H1 (cell line): ENCODE measurements around the gene CTAGE1. TPM values are rescaled to one million over a fixed set of nuclear protein-coding genes. Genes with fewer than 3 reads are reported as not detected.

Source experiments
- CTCF ChIA-PET: fragments of 300-600 bp; sonication (Branson Sonifier 250); formaldehyde crosslinking; loops from one replicate; lab custom pipeline; 2021; ENCODE audit not compliant: partially characterized antibody; lab: Charles Lee
- POLR2A ChIA-PET: fragments of 300-600 bp; sonication (Branson Sonifier 250); formaldehyde crosslinking; loops from one replicate; lab custom pipeline; 2021; ENCODE audit warnings: inconsistent platforms; ENCODE audit not compliant: partially characterized antibody; lab: Charles Lee
- DNase-seq, 2 experiments: peaks; one replicate each; pipeline versions ENCODE4 v3.0.0 to v3.0.0-alpha.2; 2010 to 2022; ENCODE audit warnings: low spot score in 2 of 2, low read depth in 1 of 2, mixed read lengths in 1 of 2
- FAIRE-seq: peaks from 2 replicates; lab custom pipeline; 2011; peaks lifted over from hg19 to GRCh38; lab: Jason Lieb, UNC
- H2AFZ ChIP-seq: 2 replicates; pipeline ENCODE4 v1.8.1; 2012; ENCODE audit warnings: low read length, inconsistent platforms
- H2AK5ac ChIP-seq: 2 replicates; pipeline ENCODE4 v1.6.1; 2013; ENCODE audit warnings: low read depth, low read length
- H2BK120ac ChIP-seq: replicated peaks from 2 replicates; pipeline ENCODE3; 2013; ENCODE audit warnings: low read depth, low read length, inconsistent platforms
- H2BK12ac ChIP-seq: 2 replicates; pipeline ENCODE4 v1.6.1; 2013; ENCODE audit warnings: low read depth, low read length
- H2BK15ac ChIP-seq: 2 replicates; pipeline ENCODE4 v1.6.1; 2013; ENCODE audit warnings: low read length
- H2BK20ac ChIP-seq: 2 replicates; pipeline ENCODE4 v1.6.1; 2013; ENCODE audit warnings: low read length
- H2BK5ac ChIP-seq: 2 replicates; pipeline ENCODE4 v1.6.1; 2013; ENCODE audit warnings: low read depth, low read length
- H3K14ac ChIP-seq: 2 replicates; pipeline ENCODE4 v1.6.1; 2013; ENCODE audit warnings: inconsistent platforms; ENCODE audit not compliant: insufficient read length
- H3K18ac ChIP-seq: 2 replicates; pipeline ENCODE4 v1.6.1; 2013; ENCODE audit warnings: low read length; ENCODE audit errors: extremely low read depth
- H3K23ac ChIP-seq: 2 replicates; pipeline ENCODE4 v1.6.1; 2013; ENCODE audit warnings: inconsistent platforms; ENCODE audit not compliant: insufficient read length
- H3K23me2 ChIP-seq: 2 replicates; pipeline ENCODE4 v1.6.1; 2013; ENCODE audit warnings: low read depth, low read length
- H3K27ac ChIP-seq: 2 replicates; pipeline ENCODE4 v1.6.1; 2011; ENCODE audit warnings: low read depth, low read length, inconsistent platforms
- H3K27me3 ChIP-seq, 4 experiments: replicated peaks in 1 of 4; 1 replicate in 1 of 4; 2 replicates in 3 of 4; pipeline versions ENCODE4 v1.6.1 to v1.8.1; 2011 to 2013; ENCODE audit warnings: low read length in 3 of 4, mild to moderate bottlenecking in 3 of 4, inconsistent platforms in 2 of 4, mixed read lengths in 2 of 4, moderate library complexity in 1 of 4; ENCODE audit not compliant: control insufficient read depth in 3 of 4, insufficient read depth in 3 of 4; ENCODE audit errors: extremely low read depth in 1 of 4
- H3K36me3 ChIP-seq, 4 experiments: 2 replicates each; pipeline versions ENCODE4 v1.6.1 to v1.8.1; 2011 to 2013; ENCODE audit warnings: mild to moderate bottlenecking in 4 of 4, low read length in 3 of 4, moderate library complexity in 2 of 4, control low read depth in 1 of 4, inconsistent platforms in 1 of 4; ENCODE audit not compliant: insufficient read depth in 4 of 4, control insufficient read depth in 2 of 4
- H3K4ac ChIP-seq: replicated peaks from 2 replicates; pipeline ENCODE3; 2013; ENCODE audit warnings: low read length, low read depth, mixed read lengths, inconsistent platforms; ENCODE audit not compliant: insufficient read length
- H3K4me1 ChIP-seq, 4 experiments: replicated peaks in 1 of 4; 1 replicate in 1 of 4; 2 replicates in 3 of 4; pipeline versions ENCODE4 v1.6.1 to v1.8.1; 2011 to 2013; ENCODE audit warnings: low read length in 3 of 4, inconsistent platforms in 2 of 4, mixed read lengths in 1 of 4; ENCODE audit not compliant: insufficient read depth in 4 of 4, control insufficient read depth in 3 of 4
- H3K4me2 ChIP-seq, 2 experiments: 2 replicates each; pipeline versions ENCODE4 v1.6.1 to v1.8.1; 2011 to 2013; ENCODE audit warnings: low read depth in 2 of 2, low read length in 2 of 2, control low read depth in 1 of 2, inconsistent platforms in 1 of 2, mild to moderate bottlenecking in 1 of 2; ENCODE audit not compliant: insufficient read depth in 1 of 2
- H3K4me3 ChIP-seq, 4 experiments: fragments of 200-600, 300-600 bp in 1 of 4; sonication (generic), shearing (Covaris generic), sonication (Bioruptor Twin) in 1 of 4; 2 replicates each; pipeline versions ENCODE4 v1.5.1 to v1.8.1; 2011 to 2016; ENCODE audit warnings: low read length in 4 of 4, low read depth in 3 of 4, control low read depth in 2 of 4, inconsistent platforms in 2 of 4, mild to moderate bottlenecking in 2 of 4, mixed read lengths in 1 of 4, moderate library complexity in 1 of 4; ENCODE audit not compliant: insufficient read depth in 2 of 4; ENCODE audit errors: extremely low read depth in 1 of 4
- H3K56ac ChIP-seq: replicated peaks from 2 replicates; pipeline ENCODE3; 2013; ENCODE audit warnings: low read depth, mild to moderate bottlenecking, mixed read lengths, low read length, inconsistent platforms; ENCODE audit not compliant: insufficient read length
- H3K79me1 ChIP-seq: 2 replicates; pipeline ENCODE4 v1.6.1; 2013; ENCODE audit warnings: low read depth, low read length, control low read depth
- H3K79me2 ChIP-seq, 2 experiments: 2 replicates each; pipeline versions ENCODE4 v1.6.1 to v1.8.1; 2012 to 2013; ENCODE audit warnings: low read length in 2 of 2, mild to moderate bottlenecking in 2 of 2, inconsistent platforms in 1 of 2; ENCODE audit not compliant: insufficient read depth in 2 of 2, control insufficient read depth in 1 of 2
- H3K9ac ChIP-seq, 4 experiments: replicated peaks in 1 of 4; 1 replicate in 1 of 4; 2 replicates in 3 of 4; pipeline versions ENCODE4 v1.6.1 to v1.8.1; 2011 to 2013; ENCODE audit warnings: low read depth in 3 of 4, low read length in 3 of 4, control low read depth in 2 of 4, mild to moderate bottlenecking in 2 of 4, moderate library complexity in 2 of 4, inconsistent platforms in 1 of 4; ENCODE audit errors: extremely low read depth in 1 of 4
- H3K9me3 ChIP-seq, 2 experiments: 2 replicates each; pipeline versions ENCODE4 v1.6.1 to v1.8.1; 2012 to 2013; ENCODE audit warnings: mild to moderate bottlenecking in 2 of 2, moderate library complexity in 2 of 2, control low read depth in 1 of 2, inconsistent platforms in 1 of 2, low read depth in 1 of 2, low read length in 1 of 2, mixed read lengths in 1 of 2; ENCODE audit not compliant: insufficient read depth in 2 of 2
- H4K20me1 ChIP-seq, 2 experiments: replicated peaks in 1 of 2; 2 replicates each; pipeline versions ENCODE3 to v1.8.1; 2011 to 2013; ENCODE audit warnings: inconsistent platforms in 2 of 2, low read length in 2 of 2, mild to moderate bottlenecking in 1 of 2; ENCODE audit not compliant: insufficient read depth in 2 of 2, control insufficient read depth in 1 of 2
- H4K5ac ChIP-seq: 2 replicates; pipeline ENCODE4 v1.6.1; 2013; ENCODE audit warnings: low read length, low read depth, mixed read lengths, inconsistent platforms; ENCODE audit not compliant: insufficient read length
- H4K8ac ChIP-seq: 2 replicates; pipeline ENCODE4 v1.8.0; 2013; ENCODE audit warnings: mild to moderate bottlenecking, moderate library complexity, low read length, inconsistent platforms; ENCODE audit not compliant: insufficient read depth; ENCODE audit errors: extremely low read depth
- H4K91ac ChIP-seq: replicated peaks from 2 replicates; pipeline ENCODE3; 2013; ENCODE audit warnings: low read length, mixed read lengths, inconsistent platforms; ENCODE audit not compliant: insufficient read length
- WGBS, 2 experiments: shearing (Covaris generic) in 1 of 2; methylation state at CpG; one replicate each; pipeline versions ENCODE4 v1.1.6 to v1.1.7; 2013 to 2015; ENCODE audit warnings: low lambda C conversion rate in 2 of 2, mixed read lengths in 2 of 2, inconsistent platforms in 1 of 2, low coverage in 1 of 2, missing lambda C conversion rate in 1 of 2; ENCODE audit not compliant: insufficient replicate concordance in 2 of 2, insufficient coverage in 1 of 2, insufficient read length in 1 of 2; ENCODE audit errors: extremely low coverage in 1 of 2, missing lambda C conversion rate in 1 of 2; 5-methylcytosine and 5-hydroxymethylcytosine counted together
- polyA plus RNA-seq, 7 experiments: library from polyadenylated mRNA; depleted of rRNA in 3 of 7; stranded (reverse) in 5 of 7; unstranded in 2 of 7; fragments of >200 nt in 5 of 7; fragments of 200-250 nt in 2 of 7; gene quantifications; 1 replicate in 5 of 7; 2 replicates in 1 of 7; 4 replicates in 1 of 7; pipeline versions ENCODE4 v1.2.1 to v1.2.3, GENCODE V29; 2011 to 2013; ENCODE audit warnings: missing spikeins in 2 of 7, mixed read lengths in 2 of 7
- total RNA-seq: library from RNA; stranded (reverse); fragmentation: NEBNext Ultra II Directional; extraction: Animal tissue kit (Norgen Biotek cat#: 25700); gene quantifications from 2 replicates; pipeline ENCODE4 v1.2.1, GENCODE V29; 2021

Gene CTAGE1
- total and polyA plus RNA-seq, 2 of the 8 experiments (the other 6 are each of a cell fraction or from before 2014, with no cell fraction given), result not detected

DNA sequence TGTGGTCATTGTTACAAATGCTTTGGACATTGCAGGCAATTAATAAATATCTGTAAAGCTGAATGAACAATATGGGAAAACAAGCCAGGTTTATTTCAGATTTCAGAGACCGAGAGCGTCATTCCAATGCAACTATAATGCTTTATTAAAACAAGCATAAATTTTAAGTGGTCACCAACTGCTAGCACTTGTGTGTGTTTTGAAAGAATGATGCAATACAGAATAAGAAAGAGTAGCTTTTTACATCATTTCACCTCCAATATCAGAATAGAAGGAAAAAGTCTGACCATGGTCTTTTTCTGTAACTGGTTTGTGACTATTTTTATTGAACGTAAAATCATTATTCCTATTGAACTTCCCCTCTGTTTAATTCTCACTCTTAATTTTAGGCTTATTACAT, 7.6 kb downstream of the CTAGE1 start:
- Histone ChIP-seq H3K27ac (no peak overlapping the region), H3K4ac (no peak overlapping the region), H2AFZ (no peak overlapping the region), H2BK20ac (no peak overlapping the region), H3K18ac (no peak overlapping the region), H3K9me3 (no peaks in the 10 kb centered on the region), H3K9ac (no peak overlapping the region), H3K56ac (no peak overlapping the region), H3K4me3 (no peak overlapping the region), H2AK5ac (no peak overlapping the region), H2BK12ac (no peak overlapping the region), H3K23ac (no peak overlapping the region), H4K8ac (no peak overlapping the region), H4K5ac (no peak overlapping the region), H2BK5ac (no peak overlapping the region), H4K91ac (no peak overlapping the region), H3K79me2 (no peaks in the 10 kb centered on the region), H2BK120ac (no peak overlapping the region), H2BK15ac (no peak overlapping the region), H4K20me1 (no peaks in the 10 kb centered on the region), H3K36me3 (no peaks in the 10 kb centered on the region), H3K4me1 (no peaks in the 10 kb centered on the region), H3K23me2 (no peaks in the 10 kb centered on the region), H3K4me2 (no peak overlapping the region), H3K14ac (no peak overlapping the region), H3K27me3 (no peaks in the 10 kb centered on the region), H3K79me1 (no peaks in the 10 kb centered on the region)
- CTCF ChIA-PET, result interaction anchor here (1.2 to 1.8 kb wide), 2 partner anchors 31 to 56 kb away, joined by 3 read pairs; no protein-coding TSS in a partner anchor
- DNase-seq (no peak), FAIRE-seq (no peak)
- WGBS, 2 experiments, result 93% methylated on average over 3 of the region's 3 CpGs; no CpG with 5 or more reads in 1 of the 2 experiments
- POLR2A ChIA-PET, result no interaction called here
